GM12864 (cell line): ENCODE data around the gene NIT2.

ENCODE experiments used
- DNase-seq: peaks from one replicate; pipeline ENCODE4 v3.0.0-alpha.2; 2011; ENCODE audit warnings: low read depth
- H3K4me3 ChIP-seq: 2 replicates; pipeline ENCODE4 v1.5.1; 2011; ENCODE audit warnings: mild to moderate bottlenecking, low read depth, low read length, control low read depth
- CTCF ChIP-seq: IDR thresholded peaks from 2 replicates; pipeline ENCODE4 v1.5.1; 2011; ENCODE audit warnings: low read depth, mild to moderate bottlenecking, moderate library complexity, low read length, control low read depth, inconsistent platforms; ENCODE audit errors: missing control alignments

The NIT2 gene

GRCh38 chr3:100402256-100402655 lies 67.7 kb downstream of the NIT2 start:
- DNase-seq = no peak
- TF ChIP-seq CTCF = no peak
- H3K4me3 ChIP-seq = peak overlapping the region; percentile 99

DNA sequence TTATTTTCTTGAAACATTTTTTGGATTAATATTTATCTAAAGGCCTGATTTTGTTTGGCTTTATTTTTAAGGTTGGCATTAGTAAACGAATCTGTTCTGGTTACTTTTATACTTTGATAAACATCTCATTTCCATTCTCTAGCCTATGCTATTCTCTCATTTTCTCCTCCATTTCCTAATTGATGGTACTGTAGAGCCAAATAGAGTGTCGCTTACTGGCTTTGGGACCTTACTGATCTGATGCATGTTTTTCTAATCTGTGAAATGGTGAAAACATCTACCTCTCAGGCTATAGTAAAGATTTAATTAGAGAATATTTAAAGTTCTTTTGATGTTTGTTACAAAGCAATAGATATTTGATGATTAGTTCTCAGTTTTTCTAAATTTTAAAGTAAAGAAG lies 68.3 kb downstream of the NIT2 start:
- TF ChIP-seq CTCF = no peak
- no peak for DNase-seq

DNA sequence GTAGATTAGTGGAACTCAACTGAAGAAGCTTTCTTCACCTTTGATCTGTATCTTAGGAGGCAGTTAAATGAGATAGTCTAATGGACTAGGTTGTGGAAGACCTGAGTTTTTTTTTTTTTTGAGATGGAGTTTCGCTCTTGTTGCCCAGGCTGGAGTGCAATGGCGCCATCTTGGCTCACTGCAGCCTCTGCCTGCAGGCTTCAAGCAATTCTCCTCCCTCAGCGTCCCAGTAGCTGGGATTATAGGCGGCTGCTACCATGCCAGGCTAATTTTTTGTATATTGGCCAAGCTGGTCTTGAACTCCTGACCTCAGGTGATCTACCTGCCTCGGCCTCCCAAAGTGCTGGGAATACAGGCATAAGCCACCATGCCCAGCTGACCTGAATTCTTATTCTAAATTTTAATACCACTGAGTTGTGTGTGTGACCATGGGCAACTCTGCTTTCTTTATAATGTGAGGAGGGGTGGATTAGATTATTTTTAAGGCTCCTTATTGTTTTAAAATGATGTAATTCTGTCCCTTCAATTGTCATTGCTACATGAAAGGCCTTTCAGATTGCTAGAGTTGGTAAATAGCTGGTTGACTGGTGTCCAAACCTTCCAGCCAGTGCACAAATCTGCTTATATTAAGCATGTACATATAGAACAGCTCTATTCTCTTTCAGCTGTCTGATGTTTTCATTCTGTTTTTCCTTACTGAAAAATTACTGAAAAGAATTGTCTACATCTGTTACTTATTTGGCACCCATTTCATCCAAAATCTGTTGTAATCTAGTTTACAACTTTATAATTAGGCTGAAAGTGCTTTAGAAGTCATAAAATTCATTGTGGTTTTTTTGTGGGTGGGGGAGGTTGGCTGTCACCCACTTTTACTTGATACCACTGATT lies 69.0 kb downstream of the NIT2 start:
- peak overlapping the region; percentile 99 for H3K4me3 ChIP-seq
- peak; percentile 14 for TF ChIP-seq CTCF
- no peak for DNase-seq

More for the DNA sequence above, 68.3 kb downstream of the NIT2 start:
- H3K4me3 ChIP-seq = peak overlapping the region; percentile 99

- no peak for TF ChIP-seq CTCF
- H3K4me3 ChIP-seq = peak overlapping the region; percentile 99; the same call in 1 of the 2 replicates
- DNase-seq = no peak
Measured at GRCh38 chr3:100404250-100404548, 69.6 kb downstream of the NIT2 start.

DNA sequence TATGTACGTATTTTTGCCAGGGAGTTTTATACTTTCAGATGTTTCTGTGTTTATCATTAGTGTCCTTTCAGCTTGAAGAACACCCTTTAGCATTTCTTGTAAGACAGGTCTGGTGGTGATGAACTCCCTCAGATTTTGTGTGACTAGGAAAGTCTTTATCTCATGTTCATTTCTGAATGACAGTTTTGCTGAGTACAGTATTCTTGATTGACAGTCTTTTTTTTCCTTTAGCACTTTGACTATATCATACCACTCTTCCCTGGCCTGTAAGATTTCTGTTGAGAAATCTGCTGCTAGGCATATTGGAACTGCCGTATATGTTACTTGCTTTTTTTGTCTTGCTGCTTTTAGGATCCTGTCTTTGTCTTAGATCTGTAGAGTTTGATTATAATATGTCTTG lies 72.6 kb downstream of the NIT2 start:
- no peak for TF ChIP-seq CTCF
- DNase-seq = no peak
- H3K4me3 ChIP-seq = no peak overlapping the region

DNA sequence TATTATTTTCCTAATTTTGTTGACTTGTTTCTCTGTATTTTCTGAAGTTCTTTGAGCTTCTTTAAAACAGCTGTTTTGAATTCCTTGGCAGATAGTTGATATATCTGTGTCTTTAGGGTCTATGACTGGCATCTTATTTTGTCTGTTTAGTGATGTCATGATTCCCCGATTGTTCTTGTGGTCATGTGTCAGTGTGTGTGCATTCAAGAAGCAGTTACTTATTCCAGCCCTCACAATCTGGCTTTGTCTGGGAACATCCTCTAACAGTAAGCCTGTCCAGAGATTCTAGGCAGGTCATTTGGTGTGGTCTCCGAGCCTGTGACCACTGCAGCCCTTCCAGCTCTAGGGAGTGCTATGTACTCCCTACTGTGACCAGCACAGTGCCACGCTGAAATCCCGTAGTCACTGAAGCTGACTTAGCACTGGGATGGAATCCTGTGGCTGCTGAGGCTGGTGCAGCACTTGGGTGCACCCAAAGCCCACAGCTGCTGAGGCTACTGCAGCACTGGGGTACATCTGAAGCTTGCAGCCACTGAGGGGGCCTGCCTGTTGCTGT lies 73.5 kb downstream of the NIT2 start:
- no peak for TF ChIP-seq CTCF
- no peak for DNase-seq
- no peak overlapping the region for H3K4me3 ChIP-seq
